Measurements from ENCODE around the gene COL18A1.
A peak's percentile ranks its signal among the peaks of the same experiment; 100 is the strongest.
"Not testable (repeated sequence)": the region's sequence is repeated elsewhere in the genome, so short reads cannot be mapped to it uniquely, and the experiment has no call there.

Gene COL18A1

GRCh38 chr21:45404730-45405270, at the start of gene COL18A1:
COL18A1 (plus strand) TSS chr21:45405165; CDS start chr21:45405231, 66 bp downstream.
- DNase-seq: peak; percentile 62

- DNase-seq: no peak
Observed at GRCh38 chr21:45355573-45355972, 49.4 kb upstream of the COL18A1 start.

- no peak for DNase-seq
Observed at GRCh38 chr21:45356251-45356650, 48.7 kb upstream of the COL18A1 start.

- DNase-seq: no peak
Observed at GRCh38 chr21:45356653-45357435, 48.1 kb upstream of the COL18A1 start.

- DNase-seq: no peak
Observed at GRCh38 chr21:45357436-45358260, 47.3 kb upstream of the COL18A1 start.

GRCh38 chr21:45358261-45358670, 46.7 kb upstream of the COL18A1 start:
- no peak for DNase-seq

GRCh38 chr21:45358711-45359310, 46.2 kb upstream of the COL18A1 start:
- no peak for DNase-seq

GRCh38 chr21:45359451-45360217, 45.3 kb upstream of the COL18A1 start:
- DNase-seq: no peak

- DNase-seq: no peak
Observed at GRCh38 chr21:45361033-45361997, 43.6 kb upstream of the COL18A1 start.

- no peak for DNase-seq
Observed at GRCh38 chr21:45362077-45362747, 42.8 kb upstream of the COL18A1 start.

- no peak for DNase-seq
Observed at GRCh38 chr21:45362748-45363145, 42.2 kb upstream of the COL18A1 start.

- DNase-seq: not testable (repeated sequence)
Observed at GRCh38 chr21:45363272-45363671, 41.7 kb upstream of the COL18A1 start.

- DNase-seq: no peak
Observed at GRCh38 chr21:45363921-45364467, 41.0 kb upstream of the COL18A1 start.

GRCh38 chr21:45364468-45365185, 40.3 kb upstream of the COL18A1 start:
- no peak for DNase-seq

- DNase-seq: no peak
Observed at GRCh38 chr21:45365186-45365607, 39.8 kb upstream of the COL18A1 start.

GRCh38 chr21:45365608-45366241, 39.2 kb upstream of the COL18A1 start:
- DNase-seq: no peak

GRCh38 chr21:45366476-45366875, 38.5 kb upstream of the COL18A1 start:
- DNase-seq: no peak

GRCh38 chr21:45366931-45367401, 38.0 kb upstream of the COL18A1 start:
- no peak for DNase-seq
